HG03521 (cell line): ENCODE results near the gene FNDC3A.
"Not testable (repeated sequence)": the region's sequence is repeated elsewhere in the genome, so short reads cannot be mapped to it uniquely, and the experiment has no call there.

Source experiments
- ATAC-seq: cut with Tn5 transposase; IDR thresholded peaks from one replicate; pipeline ENCODE4 v1.9.1; 2021; ENCODE audit warnings: mild to moderate bottlenecking, moderate library complexity; ENCODE audit not compliant: unreplicated experiment

FNDC3A gene

DNA sequence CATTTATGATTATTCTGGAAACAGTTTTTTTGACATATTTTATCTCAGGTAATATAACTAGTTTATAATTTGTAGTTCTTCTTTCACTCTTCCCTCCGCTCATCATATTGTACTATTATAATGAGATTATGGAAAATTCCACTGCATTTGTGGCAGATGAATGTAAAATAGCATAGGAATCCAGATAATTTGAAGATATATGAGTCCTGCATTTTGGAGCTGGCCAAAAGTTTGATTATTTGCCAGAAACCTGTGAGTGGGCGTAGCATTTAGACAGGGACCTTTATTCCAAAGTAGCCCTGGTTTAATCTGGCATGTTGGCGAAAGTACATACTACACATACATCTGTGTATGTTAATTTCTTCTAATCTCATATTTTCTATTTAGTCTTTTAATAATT is 65.2 kb downstream of the FNDC3A start:
- no peak for ATAC-seq

DNA sequence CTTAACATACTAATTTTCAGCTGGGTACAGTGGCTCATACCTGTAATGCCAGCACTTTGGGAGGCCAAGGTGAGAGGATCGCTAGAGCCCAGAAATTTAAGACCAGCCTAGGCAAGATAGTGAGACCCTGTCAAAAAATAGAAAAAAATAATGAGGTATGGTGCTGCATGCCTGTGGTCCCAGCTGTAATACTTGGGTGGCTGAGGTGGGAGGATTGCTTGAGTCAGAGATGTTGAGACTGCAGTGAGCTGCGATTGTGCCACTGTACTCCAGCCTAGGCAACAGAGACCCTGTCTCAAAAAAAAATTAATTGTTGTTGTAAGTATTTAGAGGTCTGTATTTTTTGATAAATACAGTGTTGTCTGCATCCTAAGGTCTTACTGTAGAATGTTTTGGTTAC is 66.8 kb downstream of the FNDC3A start:
- ATAC-seq, result no peak

DNA sequence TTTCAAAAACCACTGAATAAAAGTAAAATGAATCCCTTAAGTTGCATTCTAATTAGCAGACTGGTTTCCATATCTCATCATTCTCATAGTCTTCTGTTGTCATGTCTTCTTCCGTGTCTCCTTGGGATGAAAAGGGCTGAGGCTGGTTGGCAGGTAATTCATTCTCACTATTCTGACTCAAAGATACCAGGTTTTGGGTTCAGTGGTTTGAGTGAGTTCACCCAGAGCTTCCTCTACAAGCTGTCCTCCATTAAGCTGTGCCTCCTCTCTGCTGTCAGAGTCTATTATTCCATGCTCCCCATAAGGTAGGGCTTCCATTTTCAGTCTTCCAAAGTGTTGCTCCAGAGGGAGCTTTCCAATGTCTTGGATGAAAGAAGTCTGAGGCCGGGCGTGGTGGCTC is 68.3 kb downstream of the FNDC3A start:
- ATAC-seq, result no peak

DNA sequence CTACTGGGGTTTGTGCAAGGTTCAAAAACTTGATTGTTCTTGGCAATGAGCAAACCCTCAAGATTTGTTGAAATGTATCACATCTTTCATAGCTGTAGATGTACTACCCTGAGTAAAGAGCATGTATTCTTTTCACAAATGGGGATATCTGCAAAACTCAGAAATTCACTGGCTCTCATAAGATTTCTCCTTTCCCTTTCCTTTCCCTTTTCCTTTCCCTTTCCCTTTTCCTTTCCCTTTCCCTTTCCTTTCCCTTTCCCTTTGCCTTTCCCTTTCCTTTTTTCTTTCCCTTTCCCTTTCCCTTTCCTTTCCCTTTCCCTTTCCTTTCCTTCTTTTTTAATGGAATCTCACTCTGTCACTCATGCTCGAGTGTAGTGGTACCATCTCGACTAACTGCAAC is 69.1 kb downstream of the FNDC3A start:
- no peak for ATAC-seq

DNA sequence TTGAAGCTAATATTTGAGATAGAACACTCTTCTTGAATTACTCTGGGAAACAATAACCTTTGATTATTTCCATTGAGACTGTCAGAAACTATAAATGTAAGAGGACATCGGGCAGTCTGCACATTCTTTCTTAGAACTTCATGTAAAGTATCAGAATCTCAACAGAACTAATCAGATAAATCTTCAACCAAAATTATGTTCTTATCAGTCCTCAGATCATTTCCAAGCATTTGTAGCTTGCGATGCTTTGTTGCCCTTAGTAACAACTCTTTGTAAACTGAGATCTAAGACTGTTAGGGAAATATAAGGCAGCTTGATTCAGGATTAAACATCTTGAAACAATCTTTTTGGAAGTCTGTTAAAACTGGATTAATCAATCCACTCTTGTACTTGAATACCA is 70.3 kb downstream of the FNDC3A start:
- no peak for ATAC-seq

DNA sequence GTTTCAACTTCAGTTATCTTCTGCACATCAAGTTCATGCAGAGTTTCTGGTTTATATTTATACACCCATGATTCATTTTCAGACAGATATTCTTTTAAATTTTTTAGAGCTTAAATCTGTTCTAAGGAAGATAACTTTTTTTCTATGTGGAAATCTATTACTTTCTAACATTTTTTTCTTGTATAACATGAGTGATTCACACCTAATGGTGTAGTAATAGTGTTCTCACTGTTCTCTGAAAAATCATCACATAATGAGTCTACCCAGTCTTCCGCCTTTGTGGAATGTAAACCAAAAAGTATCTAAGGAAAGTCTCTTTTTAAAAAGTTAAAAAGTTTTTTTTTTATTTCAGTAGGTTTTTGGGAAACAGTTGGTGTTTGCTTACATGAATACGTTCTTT is 70.8 kb downstream of the FNDC3A start:
- no peak for ATAC-seq

DNA sequence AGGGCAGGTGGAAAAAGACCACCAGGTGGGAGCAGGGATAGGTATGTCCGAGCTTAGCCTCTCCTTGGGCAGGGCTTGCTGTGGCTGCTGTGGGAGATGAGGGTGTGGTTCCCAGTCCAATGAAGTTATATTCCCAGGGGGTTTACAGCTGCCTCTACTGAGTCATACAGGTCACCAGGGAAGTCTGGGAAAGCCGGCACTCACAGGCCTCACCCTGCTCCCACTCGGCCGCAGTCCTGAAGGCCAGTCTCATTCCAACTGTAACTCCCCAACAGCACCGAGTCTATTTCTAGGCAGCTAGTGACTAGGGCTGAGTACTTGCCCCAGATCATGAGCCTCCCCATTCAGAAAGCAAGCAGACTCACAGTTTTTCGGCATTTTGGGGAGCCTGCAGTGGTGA is 77.1 kb downstream of the FNDC3A start:
- ATAC-seq, result no peak

DNA sequence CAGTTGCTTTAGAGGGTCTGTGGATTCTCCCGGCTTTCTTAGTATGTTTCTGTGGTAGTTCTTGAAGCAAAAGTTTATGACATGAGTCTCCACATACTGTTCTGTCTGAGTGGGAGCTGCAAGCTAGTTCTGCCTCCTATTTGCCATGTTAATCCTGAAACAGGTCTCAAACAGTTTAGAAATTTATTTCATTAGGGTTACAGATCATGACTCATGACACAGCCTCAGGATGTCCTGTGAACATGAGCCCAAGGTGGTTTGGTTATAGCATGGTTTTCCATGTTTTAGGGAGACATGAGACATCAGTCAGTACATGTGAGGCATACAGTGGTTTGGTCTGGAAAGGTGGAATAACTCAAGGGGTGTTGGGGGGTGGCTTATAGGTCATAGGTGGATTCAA is 77.5 kb downstream of the FNDC3A start:
- no peak for ATAC-seq

DNA sequence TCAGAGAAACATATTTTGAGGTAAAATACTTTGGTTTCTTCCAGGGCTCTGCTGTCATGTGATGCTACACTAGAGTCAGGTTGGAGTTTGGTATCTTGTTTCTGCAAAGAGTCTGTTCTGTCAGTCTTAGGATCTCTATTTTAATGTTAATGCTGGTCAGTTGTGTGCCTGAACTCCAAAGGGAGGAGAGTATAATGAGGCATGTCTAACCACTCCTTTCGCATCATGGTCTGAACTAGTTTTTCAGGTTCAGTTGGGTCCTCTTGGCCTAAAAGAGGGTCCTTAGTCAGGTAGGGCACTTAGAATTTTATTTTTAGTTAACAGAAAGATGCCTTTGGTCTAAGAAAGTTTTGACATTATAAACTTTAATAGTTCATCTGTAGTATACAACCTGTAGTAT is 78.2 kb downstream of the FNDC3A start:
- no peak for ATAC-seq

DNA sequence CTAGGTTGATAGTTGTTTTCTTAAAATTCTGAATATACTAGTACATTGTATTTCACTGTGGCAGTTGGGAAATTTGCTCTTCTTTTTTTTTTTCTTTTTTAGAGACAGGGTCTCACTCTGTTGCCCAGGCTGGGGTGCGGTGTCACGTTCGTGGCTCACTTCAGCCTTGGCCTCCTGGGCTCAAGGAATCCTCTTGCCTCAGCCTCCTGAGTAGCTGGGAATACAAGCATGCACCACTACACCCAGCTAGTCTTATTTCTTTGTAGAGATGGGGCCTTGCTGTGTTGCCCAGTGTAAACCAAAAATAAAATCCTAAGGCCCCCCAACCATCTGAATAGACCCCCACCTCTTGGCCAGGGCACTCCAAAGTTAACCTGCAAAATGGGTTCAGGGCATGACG is 79.3 kb downstream of the FNDC3A start:
- no peak for ATAC-seq

DNA sequence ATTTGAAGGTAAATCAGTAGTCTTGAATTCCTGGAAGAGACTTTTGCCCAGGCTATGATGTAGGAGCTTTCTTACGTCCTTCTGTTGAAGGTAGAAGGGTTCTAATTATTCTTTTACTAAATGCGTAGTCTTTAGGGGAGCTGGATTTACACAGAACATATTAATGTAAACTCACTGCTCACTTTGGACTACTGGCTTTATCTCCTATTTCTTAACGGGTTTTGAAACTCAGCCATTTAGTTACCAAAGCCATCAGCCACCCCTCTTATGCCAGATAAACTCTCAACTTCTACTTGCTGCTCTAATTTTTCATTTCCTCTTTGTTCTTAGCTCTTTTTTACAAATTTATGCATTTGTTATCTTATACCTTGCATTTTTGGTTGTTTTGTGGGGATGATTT is 81.5 kb downstream of the FNDC3A start:
- no peak for ATAC-seq

DNA sequence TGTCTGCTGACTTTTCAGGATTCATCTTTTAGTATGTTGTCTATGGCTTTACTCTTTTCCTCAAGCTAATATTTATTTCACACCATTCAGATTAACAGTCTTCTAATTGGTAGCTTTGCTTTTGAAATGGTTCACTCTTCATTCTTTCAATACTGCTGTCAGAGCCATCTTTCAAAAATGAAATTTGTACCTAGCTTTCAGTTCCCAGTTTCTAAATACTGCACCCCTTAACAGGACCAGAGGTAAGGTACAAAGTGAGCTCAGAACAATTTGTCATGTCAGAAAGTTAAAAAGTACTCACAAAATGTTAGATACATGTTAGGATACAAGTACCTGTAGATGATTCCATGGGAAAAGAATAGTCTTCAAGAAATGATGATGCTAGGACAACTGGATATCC is 83.0 kb downstream of the FNDC3A start:
- ATAC-seq, result no peak

DNA sequence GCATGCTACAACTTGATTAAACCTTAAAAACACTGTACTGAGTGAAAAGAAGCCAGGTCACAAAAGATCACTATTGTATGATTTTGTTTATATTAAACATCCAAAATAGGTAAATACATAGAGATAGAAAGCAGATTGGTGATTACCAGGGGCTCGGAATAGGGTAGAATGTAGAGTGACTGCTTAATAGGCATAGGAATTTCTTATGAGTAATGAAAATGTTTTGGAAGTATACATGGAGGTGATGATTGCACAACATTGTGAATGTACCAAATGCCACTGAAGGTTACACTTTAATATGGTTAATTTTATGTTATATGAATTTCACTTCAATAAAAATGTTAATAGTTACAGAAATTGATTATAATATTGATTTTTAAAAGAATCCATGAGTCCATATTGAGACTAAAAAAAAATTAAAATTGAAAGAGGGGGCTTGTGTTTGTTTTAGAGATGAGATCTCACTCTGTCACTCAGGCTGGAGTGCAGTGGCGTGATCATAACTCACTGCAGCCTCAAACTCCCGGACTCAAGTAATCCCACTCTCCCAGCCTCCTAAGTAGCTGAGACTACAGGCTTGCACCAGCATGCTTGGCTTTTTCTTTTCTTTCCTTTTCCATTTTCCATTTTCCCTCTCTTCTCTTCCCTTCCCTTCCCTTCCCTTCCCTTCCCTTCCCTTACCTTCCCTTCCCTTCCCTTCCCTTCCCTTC is 85.1 kb downstream of the FNDC3A start:
- ATAC-seq, result no peak

DNA sequence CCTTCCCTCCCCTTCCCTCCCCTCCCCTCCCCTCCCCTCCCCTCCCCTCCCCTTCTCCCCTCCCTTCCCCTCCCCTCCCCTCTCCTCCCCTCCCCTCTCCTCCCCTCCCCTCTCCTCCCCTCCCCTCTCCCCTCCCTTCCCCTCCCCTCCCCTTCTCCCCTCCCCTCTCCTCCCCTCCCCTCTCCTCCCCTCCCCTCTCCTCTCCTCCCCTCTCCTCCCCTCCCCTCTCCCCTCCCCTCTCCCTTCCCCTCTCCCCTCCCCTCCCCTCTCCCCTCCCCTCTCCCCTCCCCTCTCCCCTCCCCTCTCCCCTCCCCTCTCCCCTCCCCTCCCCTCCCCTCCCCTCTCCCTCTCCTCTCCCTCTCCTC is 85.7 kb downstream of the FNDC3A start:
- ATAC-seq, result not testable (repeated sequence)

DNA sequence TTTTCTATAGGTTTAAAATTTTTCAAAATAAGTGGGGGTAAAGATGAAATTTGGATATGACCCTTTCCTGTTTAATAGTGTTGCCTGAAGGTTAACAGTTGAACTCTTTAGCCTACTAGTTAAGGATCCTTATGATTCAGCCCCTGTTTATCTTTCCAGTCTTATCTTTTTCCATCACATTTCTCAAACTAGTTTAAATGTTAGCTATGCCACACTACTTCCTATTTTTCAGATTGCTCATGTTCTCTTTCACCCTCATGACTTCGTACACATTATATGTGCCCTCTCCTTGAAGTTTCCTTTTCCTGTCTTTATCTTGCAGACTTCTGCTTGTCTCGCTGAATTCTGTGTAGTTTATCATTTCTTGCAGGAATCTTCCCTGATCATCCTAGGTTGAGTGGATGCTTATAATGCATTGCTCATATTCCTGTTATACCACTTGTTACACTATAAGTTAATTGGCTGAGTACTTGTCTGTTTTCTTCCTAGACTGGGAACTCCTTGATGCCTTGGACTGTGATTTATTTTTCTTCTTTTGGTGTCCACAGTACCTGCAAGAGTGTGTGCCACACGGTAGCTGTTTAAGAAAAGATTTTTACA is 86.7 kb downstream of the FNDC3A start:
- ATAC-seq, result no peak

DNA sequence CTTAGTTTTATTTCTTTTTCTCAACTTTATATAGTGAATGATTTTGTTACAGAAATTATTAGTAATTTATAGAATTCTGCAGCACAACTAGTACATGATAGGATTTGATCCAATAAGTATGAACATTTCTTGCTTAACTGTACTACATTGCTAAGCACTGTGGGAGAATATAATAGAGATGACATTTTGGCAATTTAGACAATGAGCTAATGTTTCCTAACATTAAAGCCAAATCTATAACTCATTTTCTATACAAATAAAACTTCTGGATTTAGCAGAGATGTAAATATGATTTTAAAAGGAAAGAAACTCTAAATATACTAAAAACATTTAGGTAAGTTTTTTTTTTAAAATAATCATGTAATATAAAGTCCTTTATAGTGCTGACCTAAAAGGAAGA is 87.3 kb downstream of the FNDC3A start:
- no peak for ATAC-seq

DNA sequence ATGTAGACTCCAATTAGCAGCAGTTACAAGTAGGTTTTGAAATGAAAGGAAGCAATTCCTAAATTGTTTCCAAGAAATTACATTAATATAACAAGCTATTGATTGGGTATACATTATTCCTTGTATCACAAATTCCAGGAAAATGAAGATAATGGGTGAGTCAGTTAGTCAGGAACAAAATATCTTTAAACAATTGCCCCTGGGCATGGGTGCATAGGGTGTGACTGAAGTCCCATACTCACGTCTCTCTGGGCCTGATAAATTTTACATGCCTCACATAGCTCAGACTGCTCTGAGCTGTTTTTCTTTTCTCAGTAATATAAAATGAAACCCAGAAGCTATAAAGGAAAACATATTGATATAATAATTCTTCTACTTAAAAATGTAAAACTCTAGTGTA is 87.8 kb downstream of the FNDC3A start:
- ATAC-seq, result no peak

DNA sequence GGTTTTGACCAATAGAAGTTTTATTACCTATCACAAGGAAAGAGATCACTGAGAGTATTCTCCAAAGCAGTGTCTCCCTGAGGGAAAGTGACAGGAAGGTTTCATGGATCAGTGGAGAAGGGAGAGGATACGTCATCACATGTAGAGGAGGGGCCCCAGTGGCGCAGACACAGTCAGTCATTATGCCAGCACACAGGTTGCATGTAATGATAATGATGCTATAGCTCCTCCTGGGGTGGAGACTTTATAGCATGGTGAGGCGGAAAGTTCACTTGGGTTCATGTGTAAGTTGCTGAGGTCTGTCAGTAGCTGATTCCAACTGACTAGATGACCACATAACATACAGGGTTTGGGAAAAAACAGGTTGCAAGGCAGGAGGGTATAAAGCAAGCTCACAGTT is 88.8 kb downstream of the FNDC3A start:
- ATAC-seq, result no peak

DNA sequence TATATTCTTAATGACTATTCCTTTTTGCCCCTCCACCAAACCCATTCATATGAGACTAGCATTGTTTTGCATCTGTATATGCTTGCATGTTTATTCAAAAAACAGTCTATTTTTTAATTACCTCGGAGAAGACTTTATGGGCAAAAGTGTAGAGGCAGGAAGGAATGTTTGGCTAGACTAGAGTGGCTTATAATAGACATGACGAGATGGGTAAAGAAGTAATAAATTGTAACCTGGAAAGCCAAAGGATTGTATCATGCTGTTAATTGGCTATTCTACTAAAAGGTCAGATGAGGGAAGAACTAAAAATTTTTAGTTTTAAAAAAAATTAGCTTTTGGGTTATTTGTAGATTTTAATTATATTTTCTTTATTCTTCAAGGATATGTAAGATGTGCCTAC is 91.1 kb downstream of the FNDC3A start:
- ATAC-seq, result no peak

DNA sequence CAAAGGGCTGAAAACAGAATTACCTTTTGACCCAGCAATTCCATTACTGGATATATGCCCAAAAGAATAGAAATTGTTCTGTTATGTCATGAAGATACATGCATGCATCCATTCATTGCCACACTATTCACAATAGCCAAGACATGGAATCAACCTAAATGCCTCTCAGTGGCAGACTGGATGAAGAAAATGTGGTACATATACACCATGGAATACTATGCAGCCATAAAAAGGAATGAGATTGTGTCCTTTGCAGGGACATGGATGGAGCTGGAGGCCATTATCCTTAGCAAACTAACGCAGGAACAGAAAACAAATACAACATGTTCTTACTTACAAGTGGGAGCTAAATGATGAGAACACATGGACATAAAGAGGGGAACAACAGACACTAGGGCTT is 92.8 kb downstream of the FNDC3A start:
- not testable (repeated sequence) for ATAC-seq

DNA sequence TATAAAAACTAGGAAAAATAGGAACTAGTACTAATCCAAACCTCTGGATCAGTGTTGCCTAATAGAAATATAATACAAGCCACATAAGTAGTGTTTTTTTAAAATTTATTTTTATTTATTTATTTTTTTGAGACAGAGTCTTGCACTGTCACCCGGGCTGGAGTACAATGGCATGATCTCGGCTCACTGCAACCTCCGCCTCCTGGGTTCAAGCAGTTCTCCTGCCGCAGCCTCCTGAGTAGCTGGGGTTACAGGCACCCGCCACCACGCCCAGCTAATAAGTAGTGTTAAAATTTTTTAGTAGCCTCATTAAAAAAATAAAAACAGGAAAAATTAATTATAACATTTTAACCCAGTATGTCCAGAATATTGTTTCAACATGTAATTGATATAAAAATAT is 94.3 kb downstream of the FNDC3A start:
- ATAC-seq, result not testable (repeated sequence)

DNA sequence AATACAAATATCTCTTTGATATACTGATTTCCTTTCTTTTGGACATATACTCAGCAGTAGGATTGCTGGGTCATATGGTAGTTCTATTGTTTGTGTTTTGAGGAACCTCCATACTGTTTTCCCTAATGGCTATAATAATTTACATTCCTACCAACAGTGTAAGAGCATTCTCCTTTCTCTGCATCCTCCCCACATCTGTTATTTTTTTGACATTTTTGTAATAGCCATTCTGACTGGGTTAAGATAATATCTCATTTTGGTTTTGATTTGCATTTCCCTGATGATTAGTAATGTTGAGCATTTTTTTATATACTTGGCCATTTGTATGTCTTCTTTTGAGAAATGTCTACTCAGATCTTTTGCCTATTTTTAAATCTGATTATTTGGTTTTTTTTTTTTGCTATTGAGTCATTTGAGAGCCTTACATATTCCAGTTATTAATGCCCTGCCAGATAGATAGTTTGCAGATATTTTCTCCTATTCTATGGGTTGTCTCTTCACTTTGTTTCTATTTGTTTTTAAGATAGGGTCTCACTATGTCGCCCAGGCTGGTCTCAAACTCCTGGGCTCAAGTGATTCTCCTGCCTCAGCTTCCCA is 95.7 kb downstream of the FNDC3A start:
- ATAC-seq, result no peak
